GM04503 (cell line): ENCODE results near the gene WDR27.
A peak's percentile ranks its signal among the peaks of the same experiment; 100 is the strongest.

ENCODE experiments used
- DNase-seq: peaks from one replicate; pipeline ENCODE4 v3.0.0-alpha.2; 2012; ENCODE audit warnings: low read depth

The WDR27 gene

DNA sequence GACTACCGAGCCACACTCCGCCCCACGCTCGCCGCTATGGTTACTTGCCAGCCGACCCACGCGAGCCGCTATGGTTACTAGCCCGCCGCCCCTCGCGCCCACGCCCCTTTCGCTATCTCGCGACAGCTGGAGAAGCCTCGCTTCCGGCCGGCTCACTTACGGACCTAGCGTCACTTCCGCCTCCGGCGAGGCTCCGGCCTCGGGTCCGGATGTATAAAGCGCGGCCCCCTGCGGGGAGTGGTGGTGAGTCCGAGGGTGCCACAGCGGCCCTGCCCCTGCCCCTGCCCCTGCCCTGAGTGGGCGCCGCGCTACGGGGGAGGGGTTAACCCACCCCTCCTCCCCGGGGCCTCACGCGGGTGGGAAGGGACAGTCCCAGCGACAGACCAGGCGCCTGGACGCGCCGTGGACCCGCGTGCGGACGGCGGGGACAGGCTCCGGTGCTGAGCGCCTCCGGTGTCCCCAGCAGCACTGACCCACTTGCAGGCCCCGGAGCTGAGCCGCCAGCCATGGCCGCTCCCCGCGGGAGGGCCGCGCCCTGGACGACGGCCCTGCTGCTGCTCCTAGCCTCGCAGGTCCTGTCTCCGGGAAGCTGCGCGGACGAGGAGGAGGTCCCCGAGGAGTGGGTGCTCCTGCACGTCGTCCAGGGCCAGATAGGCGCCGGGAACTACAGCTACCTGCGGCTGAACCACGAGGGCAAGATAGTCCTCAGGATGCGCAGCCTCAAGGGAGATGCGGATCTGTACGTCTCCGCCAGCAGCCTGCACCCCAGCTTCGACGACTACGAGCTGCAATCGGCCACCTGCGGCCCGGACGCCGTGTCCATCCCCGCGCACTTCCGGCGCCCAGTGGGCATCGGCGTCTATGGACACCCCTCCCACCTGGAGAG lies at the start of gene WDR27, which contains the start of gene C6orf120:
Gene WDR27, minus strand, starts transcription at position 76 of the 886 bp plus-strand sequence. CDS start 13,024 bp downstream, outside the sequence.
Gene C6orf120, plus strand, starts transcription at position 173 of the 886 bp plus-strand sequence. Its CDS starts 334 bp downstream, at position 507.
- DNase-seq: peak; percentile 72

GRCh38 chr6:169746556-169746955 lies 44.7 kb upstream of the WDR27 start:
- DNase-seq: no peak

DNA sequence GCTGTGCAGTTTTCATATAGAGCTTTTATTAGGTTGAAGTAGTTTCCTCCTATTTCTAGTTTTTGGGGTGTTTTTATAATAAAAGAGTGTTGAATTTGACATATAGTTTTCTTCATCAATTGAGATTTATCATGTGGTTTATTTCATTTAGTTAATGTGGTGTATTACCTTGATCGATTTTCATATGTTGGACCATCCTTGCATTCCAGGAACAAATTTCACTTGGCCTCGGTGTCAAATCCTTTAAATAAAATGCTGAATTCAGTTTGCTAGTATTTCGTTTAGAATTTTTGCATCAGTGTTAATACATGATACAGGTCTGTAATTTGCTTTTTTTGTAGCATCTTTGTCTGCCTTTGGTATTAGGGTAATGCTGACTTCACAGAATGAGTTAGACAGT lies 43.6 kb upstream of the WDR27 start:
- DNase-seq: no peak

GRCh38 chr6:169741344-169741743 lies 39.5 kb upstream of the WDR27 start:
- no peak for DNase-seq

- no peak for DNase-seq
These were observed 37.2 kb upstream of the WDR27 start for GRCh38 chr6:169738976-169739529.

GRCh38 chr6:169738204-169738975 lies 36.6 kb upstream of the WDR27 start:
- DNase-seq: no peak

DNA sequence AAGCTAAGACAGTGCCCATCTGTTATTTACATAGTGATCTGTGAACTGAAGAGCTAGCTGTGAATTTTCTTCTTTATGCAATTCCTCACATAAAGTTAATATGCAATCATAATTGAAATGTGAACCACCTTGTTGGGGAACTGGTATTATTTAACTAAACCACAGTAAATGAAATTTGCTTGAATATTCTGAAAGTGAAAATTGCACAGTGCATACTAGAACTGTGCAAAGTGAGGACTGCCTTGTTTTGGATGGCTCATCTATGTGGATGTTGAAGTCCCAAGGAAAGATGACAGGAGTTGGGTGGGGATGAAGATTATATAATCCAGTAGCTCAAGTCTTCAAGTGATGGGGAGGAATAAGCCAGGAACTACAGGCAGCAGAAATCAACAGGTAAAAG lies 28.1 kb upstream of the WDR27 start:
- no peak for DNase-seq

- DNase-seq: no peak
These were observed 25.1 kb upstream of the WDR27 start for GRCh38 chr6:169726963-169727362.

- no peak for DNase-seq
These were observed 24.2 kb upstream of the WDR27 start for GRCh38 chr6:169726049-169726400.

DNA sequence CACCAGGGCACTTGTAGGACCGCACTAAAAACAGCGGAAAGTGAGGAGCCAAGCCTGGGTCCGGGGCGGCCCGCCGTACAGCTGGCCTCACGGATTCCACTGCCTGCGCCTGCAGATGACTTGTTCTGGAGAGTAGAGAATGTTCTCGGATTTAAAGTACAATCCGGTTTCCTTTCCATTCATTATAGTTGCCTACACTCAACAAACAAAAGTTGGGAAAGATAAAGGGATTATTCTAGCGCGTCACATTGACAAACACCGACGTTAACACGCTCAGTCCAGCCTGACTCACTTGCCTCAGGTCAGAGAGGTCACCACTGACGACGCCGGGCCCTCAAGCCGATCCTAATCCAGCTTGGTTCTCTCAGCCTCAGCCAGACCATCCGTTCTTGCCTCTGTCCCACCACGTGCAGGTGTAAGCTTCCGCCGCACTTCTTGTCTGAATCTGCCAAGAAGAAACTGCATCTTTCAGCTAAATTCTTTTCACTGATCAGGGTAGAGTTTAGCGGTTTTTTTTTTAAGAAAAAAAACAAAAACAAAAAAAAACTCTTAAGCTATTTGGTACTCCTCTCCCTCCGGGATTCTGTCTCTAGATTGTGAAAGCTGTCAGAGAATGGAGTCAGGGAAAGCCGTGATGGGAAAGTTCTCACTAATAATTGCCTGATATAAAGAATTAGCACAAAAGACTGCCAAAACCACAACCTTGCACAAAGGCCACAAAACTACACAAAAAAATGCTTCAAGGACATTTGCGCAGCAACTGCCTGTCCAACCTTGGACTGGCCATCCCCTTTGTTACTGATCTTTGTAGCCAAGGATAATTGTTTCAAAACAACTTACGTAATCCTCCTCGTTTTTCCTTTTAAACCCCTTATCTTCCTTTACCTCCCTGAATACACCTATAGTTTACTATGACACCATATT lies 23.6 kb upstream of the WDR27 start:
- peak; percentile 29 for DNase-seq

- no peak for DNase-seq
These were observed 22.8 kb upstream of the WDR27 start, which contains the start of gene PHF10 for GRCh38 chr6:169724494-169725124. Gene PHF10, minus strand, starts transcription at chr6:169724500. Its CDS starts 569 bp downstream, at chr6:169723931.

- no peak for DNase-seq
These were observed 22.2 kb upstream of the WDR27 start for GRCh38 chr6:169723991-169724493.

DNA sequence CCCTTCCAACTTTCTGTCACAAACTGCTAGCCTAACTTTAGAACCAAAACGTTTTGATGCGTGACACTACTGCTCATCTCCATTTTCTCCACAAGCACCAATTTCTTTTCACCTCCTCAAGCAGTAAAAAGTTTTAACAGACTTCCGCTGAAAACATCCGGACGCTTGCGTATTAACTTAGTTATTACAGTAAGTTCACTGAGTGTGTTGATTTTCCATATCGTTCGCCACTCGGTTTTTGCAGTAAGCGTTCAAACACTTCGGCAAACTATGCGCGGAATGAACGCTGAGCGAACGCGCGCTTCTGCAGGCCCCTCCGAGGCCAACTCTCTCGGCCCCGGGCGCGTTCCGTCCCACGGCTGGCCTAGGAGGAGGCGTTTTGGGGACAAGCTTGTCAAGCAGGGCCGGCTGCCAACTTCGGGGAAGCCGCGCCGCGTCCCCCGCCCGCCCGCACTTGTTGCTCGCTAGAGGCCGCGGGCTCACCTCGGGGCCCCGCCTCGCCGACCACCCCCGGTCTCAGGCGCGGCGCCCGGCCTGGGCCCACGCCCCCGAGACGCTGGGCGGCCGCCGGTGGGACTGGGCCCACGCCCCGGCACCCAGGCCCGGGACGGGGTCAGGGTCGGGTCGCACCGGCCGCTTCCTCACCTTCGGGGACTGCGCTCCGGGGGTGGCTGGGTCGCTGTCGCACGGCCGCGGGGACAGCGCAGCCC lies 21.5 kb upstream of the WDR27 start:
- DNase-seq: peak; percentile 35

- DNase-seq: peak; percentile 18
These were observed 20.8 kb upstream of the WDR27 start for GRCh38 chr6:169722362-169723199.

DNA sequence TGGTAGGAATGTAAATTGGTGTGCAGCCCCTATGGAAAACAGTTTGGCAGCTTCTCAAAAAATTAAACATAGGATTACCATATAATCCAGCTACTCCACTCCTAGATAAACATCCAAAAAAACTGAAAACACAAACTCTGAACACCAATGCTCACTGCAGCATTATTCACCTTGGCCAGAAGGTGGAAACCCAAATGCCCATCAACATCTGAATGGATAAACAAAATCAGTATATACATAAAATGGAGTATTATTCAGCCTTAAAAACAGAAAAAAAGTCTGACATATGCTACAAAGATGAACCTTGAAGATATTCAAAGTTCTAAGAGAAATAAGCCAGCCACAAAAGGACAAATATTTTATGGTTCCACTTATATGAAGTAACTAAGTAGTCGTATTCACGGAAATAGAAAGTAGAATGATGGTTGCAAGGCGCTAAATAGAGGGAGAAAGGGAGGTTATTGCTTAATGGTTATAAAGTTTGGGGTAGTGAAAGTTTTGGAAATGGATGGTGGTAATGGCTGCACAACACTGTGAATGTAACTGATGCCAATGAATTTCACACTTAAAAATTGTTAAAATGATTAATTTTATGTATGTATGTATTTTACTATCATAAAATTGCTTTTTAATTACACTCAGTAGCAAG lies 18.5 kb upstream of the WDR27 start:
- DNase-seq: no peak

DNA sequence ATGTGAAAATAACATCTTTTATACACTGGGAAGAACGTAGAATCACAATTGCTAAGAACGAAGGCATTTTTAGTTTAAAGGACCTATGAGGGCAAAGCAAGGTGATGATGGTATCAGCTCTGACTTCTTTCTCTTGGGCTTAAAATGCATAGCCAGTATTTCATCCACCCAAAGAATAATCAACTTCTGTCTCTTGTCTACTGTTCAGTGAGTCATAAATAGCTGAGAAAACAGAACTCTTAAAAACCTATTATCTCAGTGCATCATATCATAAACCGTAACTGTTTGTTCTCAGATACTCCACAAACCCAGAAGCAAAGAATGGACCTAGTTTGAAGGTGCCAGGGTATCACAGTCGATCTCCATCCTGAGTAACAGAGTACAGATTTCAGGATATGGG lies 17.3 kb upstream of the WDR27 start:
- DNase-seq: no peak

- DNase-seq: no peak
These were observed 12.8 kb upstream of the WDR27 start for GRCh38 chr6:169714595-169714994.

DNA sequence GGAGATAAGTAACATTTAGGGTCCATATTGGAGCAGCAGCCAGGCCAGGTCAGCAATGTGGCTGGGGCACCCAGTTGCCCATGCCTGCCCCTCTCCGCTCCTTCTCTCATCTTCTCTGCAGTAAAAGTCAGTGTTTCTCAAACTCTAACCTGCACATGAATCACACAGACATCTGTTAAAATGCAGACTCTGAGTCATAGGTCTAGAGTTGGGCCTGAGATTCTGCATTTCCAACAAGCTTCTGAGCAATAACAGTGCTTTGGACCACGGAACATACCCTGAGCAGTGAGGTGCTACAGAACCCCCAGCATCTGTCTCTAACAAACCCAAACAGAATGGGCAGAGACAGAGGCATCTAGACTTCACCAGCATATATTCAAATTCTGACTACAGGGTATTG lies 12.3 kb upstream of the WDR27 start:
- DNase-seq: no peak

DNA sequence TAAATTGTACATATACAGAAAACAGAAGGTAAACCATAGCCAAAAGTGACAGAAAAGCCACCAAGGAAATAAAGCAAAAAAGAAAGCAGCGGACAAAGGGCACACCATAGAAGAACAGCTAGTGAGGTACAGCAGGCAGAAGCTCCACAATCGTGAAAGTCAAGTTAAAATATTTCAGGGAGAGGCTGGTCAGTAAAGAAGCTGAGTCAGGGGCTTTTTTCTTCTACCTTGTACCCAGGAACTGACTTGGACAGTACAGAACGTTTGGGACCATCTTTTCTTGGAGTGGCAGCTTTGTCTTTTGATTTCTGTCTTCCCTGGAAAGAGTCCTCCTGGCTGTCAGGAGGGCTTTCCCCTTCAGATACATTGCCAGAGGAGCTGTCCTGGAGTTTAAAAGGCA lies 8.2 kb upstream of the WDR27 start:
- no peak for DNase-seq
